Gastrocnemius medialis (tissue), 4 donors: ENCODE results near the gene CTXN1.

Experiments
- CTCF ChIP-seq, 5 experiments: fragments of 450-650 bp in 3 of 5; fragments of 200-600 bp in 2 of 5; sonication (generic) in 2 of 5; IDR thresholded peaks in 4 of 5; conservative IDR thresholded peaks in 1 of 5; 1 replicate in 4 of 5; 2 replicates in 1 of 5; pipeline ENCODE4 v1.5.1; 2016 to 2019; ENCODE audit warnings: antibody characterized with exemption in 5 of 5, mild to moderate bottlenecking in 3 of 5, moderate library complexity in 3 of 5
- POLR2A ChIP-seq, 2 donors: fragments of 450-650 bp; IDR thresholded peaks; one replicate each; pipeline ENCODE4 v1.6.1; 2017; ENCODE audit warnings: antibody characterized with exemption in 2 of 2, mild to moderate bottlenecking in 2 of 2, moderate library complexity in 2 of 2

DNA sequence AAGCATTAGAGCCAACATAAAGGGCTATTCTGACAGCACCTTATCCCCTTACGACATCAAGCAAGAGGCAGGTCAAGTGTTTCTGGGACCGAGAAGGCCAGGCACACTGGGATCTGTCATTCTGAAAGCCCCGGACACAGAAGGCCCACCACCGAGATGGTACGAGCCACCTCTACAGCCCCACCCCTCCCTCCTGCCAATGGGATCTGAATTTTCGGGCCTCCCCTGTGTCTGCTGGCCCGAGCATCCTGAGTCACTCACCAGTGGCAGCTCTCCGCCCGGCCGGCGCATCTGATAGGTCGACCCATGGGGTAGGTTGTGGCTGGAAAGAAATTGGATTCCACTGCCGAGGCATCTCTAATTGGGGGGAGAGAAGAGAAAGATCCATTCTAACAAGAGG lies 14.9 kb upstream of the CTXN1 start:
- TF ChIP-seq CTCF (IDR thresholded peaks at IDR 0.05 in 4 of 5, conservative IDR thresholded peaks at IDR 0.05 in 1 of 5) (no peak), POLR2A (IDR thresholded peaks at IDR 0.05) (no peak)
